K562 (cell line): ENCODE data around the gene QKI. TPM values are rescaled to one million over a fixed set of nuclear protein-coding genes. Genes with fewer than 3 reads are reported as not detected.

Experiments used
- CTBP1 ChIP-seq: fragments of 450-650 bp; IDR thresholded peaks from 2 replicates; pipeline ENCODE4 v1.6.1; 2016; ENCODE audit warnings: borderline replicate concordance
- DDX20 ChIP-seq: fragments of 450-650 bp; IDR thresholded peaks from 2 replicates; pipeline ENCODE4 v1.6.1; 2016; ENCODE audit warnings: missing genetic modification characterization, low read depth, mild to moderate bottlenecking, missing compliant biosample characterization, moderate library complexity
- HDAC6 ChIP-seq: IDR thresholded peaks from 2 replicates; pipeline ENCODE4 v1.6.1; 2012; ENCODE audit warnings: low read depth, mild to moderate bottlenecking, control low read depth, inconsistent platforms, low read length, moderate library complexity
- HNRNPH1 ChIP-seq: fragments of 200-400 bp; formaldehyde crosslinking; optimal IDR thresholded peaks from 2 replicates; pipeline ENCODE3; 2017; ENCODE audit warnings: low read depth, mild to moderate bottlenecking, low read length, moderate library complexity
- ILK ChIP-seq: fragments of 450-650 bp; IDR thresholded peaks from 2 replicates; pipeline ENCODE4 v1.6.1; 2016; ENCODE audit warnings: missing genetic modification characterization, low read depth, mild to moderate bottlenecking, missing compliant biosample characterization, moderate library complexity, borderline replicate concordance
- PTRF ChIP-seq: fragments of 450-650 bp; IDR thresholded peaks from 2 replicates; pipeline ENCODE4 v1.6.1; 2016; ENCODE audit warnings: mild to moderate bottlenecking, missing genetic modification characterization, missing compliant biosample characterization
- SMAD1 ChIP-seq: fragments of 150-350 bp; IDR thresholded peaks from 2 replicates; pipeline ENCODE4 v1.6.1; 2014; ENCODE audit warnings: low read length, low read depth; ENCODE audit not compliant: partially characterized antibody
- TCF7 ChIP-seq: sonication (generic); IDR thresholded peaks from 2 replicates; pipeline ENCODE4 v1.6.1; 2016; ENCODE audit warnings: antibody characterized with exemption, borderline replicate concordance
- TSC22D4 ChIP-seq: fragments of 450-650 bp; IDR thresholded peaks from 2 replicates; pipeline ENCODE4 v1.6.1; 2016; ENCODE audit warnings: missing genetic modification characterization, missing biosample characterization, control low read depth
- ZNF175 ChIP-seq: fragments of 200-800 bp; sonication (Bioruptor generic); IDR thresholded peaks from 2 replicates; pipeline ENCODE4 v1.6.1; 2016; ENCODE audit warnings: low read depth, mild to moderate bottlenecking, missing genetic modification characterization, missing compliant biosample characterization
- ZNF347 ChIP-seq: fragments of 450-650 bp; formaldehyde crosslinking; IDR thresholded peaks from 2 replicates; pipeline ENCODE4 v1.4.0; 2020; ENCODE audit warnings: low read depth, mild to moderate bottlenecking, moderate library complexity
- ZNF586 ChIP-seq: fragments of 450-650 bp; formaldehyde crosslinking; conservative IDR thresholded peaks from 2 replicates; pipeline ENCODE4 v1.4.0; 2020; ENCODE audit warnings: mild to moderate bottlenecking, moderate library complexity
- polyA plus RNA-seq, 8 experiments: library from polyadenylated mRNA; depleted of rRNA in 4 of 8; stranded (reverse) in 5 of 8; unstranded in 3 of 8; fragments of >200 nt; fragmentation: Nextera tagmentation in 2 of 8; fragmentation: Illumina TruSeq in 1 of 8; extraction: Ambion mirVana in 2 of 8; extraction: Trizol in 1 of 8; gene quantifications; 2 replicates each; pipeline versions ENCODE4 v1.2.1 to v1.2.3, GENCODE V29; 2011 to 2014; ENCODE audit warnings: inconsistent platforms in 1 of 8, missing spikeins in 1 of 8
- total RNA-seq, 7 experiments: library from RNA; depleted of rRNA in 6 of 7; stranded (reverse); fragments of >200 nt in 6 of 7; fragmentation: Illumina TruSeq in 2 of 7; extraction: Trizol in 2 of 7; gene quantifications; 2 replicates each; pipeline versions ENCODE4 v1.2.1 to v1.2.3, GENCODE V29; 2011 to 2021; ENCODE audit warnings: low replicate concordance in 1 of 7
- TF ChIP-seq, protein P1 (sequence below), 2 experiments: fragments of 450-650 bp; IDR thresholded peaks; 2 replicates each; pipeline ENCODE4 v1.6.1; 2016; ENCODE audit warnings: mild to moderate bottlenecking in 2 of 2, borderline replicate concordance in 1 of 2, low read depth in 1 of 2, moderate library complexity in 1 of 2
- TF ChIP-seq, protein P2 (sequence below): fragments of 450-650 bp; IDR thresholded peaks from 2 replicates; pipeline ENCODE4 v1.6.1; 2018; ENCODE audit warnings: mild to moderate bottlenecking, low read depth; ENCODE audit not compliant: partially characterized antibody
- TF ChIP-seq, protein P3 (sequence below): fragments of 250-450 bp; sonication (Bioruptor Pico); IDR thresholded peaks from 2 replicates; pipeline ENCODE4 v1.5.0; 2021
- TF ChIP-seq, protein P4 (sequence below): fragments of 250-450 bp; sonication (Bioruptor Pico); IDR thresholded peaks from 2 replicates; pipeline ENCODE4 v1.5.1; 2021; ENCODE audit warnings: mild to moderate bottlenecking

The QKI gene
- total and polyA plus RNA-seq, 9 of the 15 experiments (the other 6 are each of a cell fraction or from before 2014, with no cell fraction given) = 20.4 to 215 (median 123) TPM

DNA sequence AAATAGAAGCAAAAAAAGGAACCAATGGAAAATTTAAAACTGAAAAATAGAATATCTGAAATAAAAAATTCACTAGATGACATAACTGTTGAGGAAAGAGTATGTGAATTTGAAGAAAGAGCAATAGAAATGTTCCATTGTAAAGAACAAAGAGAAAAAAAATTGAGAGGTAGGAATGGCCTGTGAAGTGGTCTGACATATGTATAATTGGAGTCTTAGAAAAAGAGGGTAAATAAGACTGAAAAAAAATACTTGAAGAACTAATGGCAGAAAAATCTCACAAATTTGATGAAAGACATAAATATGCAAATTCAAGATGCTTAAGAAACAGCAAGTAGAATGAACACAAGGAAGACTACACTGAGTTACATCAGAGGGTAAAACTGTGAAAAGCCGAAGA, 93.4 kb downstream of the QKI start (continued):
- TF ChIP-seq, protein P1, sequence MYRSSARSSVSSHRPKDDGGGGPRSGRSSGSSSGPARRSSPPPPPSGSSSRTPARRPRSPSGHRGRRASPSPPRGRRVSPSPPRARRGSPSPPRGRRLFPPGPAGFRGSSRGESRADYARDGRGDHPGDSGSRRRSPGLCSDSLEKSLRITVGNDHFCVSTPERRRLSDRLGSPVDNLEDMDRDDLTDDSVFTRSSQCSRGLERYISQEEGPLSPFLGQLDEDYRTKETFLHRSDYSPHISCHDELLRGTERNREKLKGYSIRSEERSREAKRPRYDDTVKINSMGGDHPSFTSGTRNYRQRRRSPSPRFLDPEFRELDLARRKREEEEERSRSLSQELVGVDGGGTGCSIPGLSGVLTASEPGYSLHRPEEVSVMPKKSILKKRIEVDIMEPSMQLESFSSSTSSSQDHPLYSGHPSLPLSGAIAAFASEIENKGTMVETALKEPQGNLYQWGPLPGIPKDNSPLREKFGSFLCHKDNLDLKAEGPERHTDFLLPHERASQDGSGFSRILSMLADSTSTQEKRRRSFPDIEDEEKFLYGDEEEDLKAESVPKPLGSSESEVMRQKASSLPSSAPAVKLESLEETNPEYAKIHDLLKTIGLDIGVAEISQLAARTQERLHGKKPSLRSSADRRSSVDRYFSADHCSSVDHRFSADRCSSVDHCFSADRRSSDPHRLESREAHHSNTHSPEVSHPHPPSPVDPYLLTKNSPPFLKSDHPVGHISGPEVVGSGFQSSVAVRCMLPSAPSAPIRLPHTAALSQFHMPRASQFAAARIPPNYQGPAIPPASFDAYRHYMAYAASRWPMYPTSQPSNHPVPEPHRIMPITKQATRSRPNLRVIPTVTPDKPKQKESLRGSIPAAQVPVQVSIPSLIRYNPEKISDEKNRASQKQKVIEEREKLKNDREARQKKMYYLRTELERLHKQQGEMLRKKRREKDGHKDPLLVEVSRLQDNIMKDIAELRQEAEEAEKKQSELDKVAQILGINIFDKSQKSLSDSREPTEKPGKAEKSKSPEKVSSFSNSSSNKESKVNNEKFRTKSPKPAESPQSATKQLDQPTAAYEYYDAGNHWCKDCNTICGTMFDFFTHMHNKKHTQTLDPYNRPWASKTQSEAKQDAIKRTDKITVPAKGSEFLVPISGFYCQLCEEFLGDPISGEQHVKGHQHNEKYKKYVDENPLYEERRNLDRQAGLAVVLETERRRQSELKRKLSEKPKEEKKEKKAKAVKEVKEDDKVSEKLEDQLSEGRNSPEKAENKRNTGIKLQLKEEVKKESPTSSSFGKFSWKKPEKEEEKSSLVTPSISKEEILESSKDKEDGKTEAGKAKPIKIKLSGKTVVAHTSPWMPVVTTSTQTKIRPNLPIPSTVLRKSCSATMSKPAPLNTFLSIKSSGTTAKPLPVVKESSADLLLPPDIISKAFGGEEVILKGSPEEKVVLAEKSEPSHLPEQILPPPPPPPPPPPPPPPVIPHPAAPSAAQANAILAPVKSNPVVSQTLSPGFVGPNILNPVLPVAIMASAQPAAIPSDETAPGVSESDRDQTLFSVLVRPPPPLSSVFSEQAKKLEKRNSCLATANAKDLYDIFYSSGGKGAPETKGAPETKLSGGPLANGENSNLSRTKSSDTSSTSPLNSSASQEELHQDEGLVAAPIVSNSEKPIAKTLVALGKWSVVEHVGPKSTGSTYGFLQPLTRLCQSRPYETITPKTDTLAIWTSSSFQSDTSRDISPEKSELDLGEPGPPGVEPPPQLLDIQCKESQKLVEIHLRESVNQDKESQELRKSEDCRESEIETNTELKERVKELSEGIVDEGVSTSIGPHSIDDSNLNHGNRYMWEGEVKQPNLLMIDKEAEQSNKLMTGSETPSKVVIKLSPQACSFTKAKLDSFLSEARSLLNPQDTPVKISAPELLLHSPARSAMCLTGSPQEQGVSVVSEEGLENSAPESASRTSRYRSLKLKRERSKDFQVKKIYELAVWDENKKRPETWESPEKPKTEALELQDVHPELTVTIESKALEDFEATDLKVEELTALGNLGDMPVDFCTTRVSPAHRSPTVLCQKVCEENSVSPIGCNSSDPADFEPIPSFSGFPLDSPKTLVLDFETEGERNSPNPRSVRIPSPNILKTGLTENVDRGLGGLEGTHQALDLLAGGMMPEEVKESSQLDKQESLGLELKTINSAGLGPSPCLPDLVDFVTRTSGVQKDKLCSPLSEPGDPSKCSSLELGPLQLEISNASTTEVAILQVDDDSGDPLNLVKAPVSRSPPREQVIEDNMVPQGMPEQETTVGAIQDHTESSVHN (IDR thresholded peaks at IDR 0.05; ENCODE audit: borderline replicate concordance in 1 of 2, low read depth in 1 of 2) = no peak
- no peak for TF ChIP-seq HDAC6
- no peak for TF ChIP-seq ZNF347 (CRISPR knock-in tag)
- TF ChIP-seq ZNF175 (CRISPR knock-in tag) = no peak
- TF ChIP-seq, protein P2, sequence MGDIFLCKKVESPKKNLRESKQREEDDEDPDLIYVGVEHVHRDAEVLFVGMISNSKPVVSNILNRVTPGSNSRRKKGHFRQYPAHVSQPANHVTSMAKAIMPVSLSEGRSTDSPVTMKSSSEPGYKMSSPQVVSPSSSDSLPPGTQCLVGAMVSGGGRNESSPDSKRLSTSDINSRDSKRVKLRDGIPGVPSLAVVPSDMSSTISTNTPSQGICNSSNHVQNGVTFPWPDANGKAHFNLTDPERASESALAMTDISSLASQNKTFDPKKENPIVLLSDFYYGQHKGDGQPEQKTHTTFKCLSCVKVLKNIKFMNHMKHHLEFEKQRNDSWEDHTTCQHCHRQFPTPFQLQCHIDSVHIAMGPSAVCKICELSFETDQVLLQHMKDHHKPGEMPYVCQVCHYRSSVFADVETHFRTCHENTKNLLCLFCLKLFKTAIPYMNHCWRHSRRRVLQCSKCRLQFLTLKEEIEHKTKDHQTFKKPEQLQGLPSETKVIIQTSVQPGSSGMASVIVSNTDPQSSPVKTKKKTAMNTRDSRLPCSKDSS = peak; percentile 99
- TF ChIP-seq, protein P3, sequence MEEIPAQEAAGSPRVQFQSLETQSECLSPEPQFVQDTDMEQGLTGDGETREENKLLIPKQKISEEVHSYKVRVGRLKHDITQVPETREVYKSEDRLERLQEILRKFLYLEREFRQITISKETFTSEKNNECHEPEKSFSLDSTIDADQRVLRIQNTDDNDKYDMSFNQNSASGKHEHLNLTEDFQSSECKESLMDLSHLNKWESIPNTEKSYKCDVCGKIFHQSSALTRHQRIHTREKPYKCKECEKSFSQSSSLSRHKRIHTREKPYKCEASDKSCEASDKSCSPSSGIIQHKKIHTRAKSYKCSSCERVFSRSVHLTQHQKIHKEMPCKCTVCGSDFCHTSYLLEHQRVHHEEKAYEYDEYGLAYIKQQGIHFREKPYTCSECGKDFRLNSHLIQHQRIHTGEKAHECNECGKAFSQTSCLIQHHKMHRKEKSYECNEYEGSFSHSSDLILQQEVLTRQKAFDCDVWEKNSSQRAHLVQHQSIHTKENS (CRISPR knock-in tag) = no peak
- no peak for TF ChIP-seq TSC22D4 (tag)
- no peak for TF ChIP-seq ZNF586 (CRISPR knock-in tag)
- no peak for TF ChIP-seq ILK (tag)
- TF ChIP-seq CTBP1 = no peak
- TF ChIP-seq, protein P4, sequence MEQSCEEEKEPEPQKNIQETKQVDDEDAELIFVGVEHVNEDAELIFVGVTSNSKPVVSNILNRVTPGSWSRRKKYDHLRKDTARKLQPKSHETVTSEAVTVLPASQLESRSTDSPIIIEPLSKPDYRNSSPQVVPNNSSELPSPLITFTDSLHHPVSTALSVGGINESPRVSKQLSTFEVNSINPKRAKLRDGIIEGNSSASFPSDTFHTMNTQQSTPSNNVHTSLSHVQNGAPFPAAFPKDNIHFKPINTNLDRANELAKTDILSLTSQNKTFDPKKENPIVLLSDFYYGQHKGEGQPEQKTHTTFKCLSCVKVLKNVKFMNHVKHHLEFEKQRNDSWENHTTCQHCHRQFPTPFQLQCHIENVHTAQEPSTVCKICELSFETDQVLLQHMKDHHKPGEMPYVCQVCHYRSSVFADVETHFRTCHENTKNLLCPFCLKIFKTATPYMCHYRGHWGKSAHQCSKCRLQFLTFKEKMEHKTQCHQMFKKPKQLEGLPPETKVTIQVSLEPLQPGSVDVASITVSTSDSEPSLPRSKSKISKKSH (CRISPR knock-in tag) = peak; percentile 24; the same call in 1 of the 2 replicates
- TF ChIP-seq HNRNPH1 = no peak
- TF ChIP-seq TCF7 = no peak
- TF ChIP-seq DDX20 (tag) = no peak
- TF ChIP-seq PTRF = no peak
- no peak for TF ChIP-seq SMAD1
